ENCODE results near the gene MYBPC2. TPM values are rescaled to one million over a fixed set of nuclear protein-coding genes. Genes with fewer than 3 reads are reported as not detected.

The MYBPC2 gene
- total RNA-seq, 1 experiment from 2014 or later: not detected

DNA sequence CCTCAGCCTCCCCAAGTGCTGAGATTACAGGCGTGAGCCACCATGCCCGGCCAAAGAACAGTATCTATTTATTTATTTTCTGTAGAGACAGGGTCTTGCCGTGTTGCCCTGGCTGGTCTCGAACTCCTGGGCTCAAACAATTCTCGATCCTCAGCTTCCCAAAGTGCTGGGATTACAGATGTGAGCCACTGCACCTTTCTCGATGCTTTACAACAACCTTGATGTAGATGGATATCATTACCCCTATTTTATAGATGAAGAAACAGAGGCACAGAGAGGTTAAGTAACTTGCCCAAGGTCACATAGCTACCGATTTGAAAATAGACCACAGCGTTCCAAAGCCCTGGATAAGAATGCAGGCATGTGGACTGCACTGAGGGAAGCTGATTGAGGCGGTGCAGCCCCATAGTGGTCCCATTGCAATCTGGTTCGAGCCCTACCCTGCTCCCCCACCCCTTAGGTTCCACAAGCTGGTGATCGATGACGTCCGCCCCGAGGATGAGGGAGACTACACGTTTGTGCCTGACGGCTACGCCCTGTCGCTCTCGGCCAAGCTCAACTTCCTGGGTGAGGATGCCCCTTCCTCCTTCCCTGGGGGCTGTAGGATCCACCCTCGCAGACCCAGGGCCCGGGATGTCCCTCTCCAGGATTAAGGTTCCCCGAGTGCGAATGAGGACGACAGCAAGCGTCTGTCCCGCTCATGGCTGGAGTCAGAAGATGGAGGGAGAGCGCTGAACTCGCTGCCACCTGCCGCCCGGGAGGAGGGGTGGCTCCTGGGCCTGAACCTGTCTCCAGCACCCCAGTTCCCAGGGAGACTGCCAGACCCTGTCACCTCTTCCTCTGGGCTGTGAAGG, 17.9 kb downstream of the MYBPC2 start:
- ChIA-PET POLR2A (ENCODE audit: low non-redundant PET) (no interaction called here), CTCF (no interaction called here)
- H3K27me3 ChIP-seq (replicated peaks; ENCODE audit: insufficient read depth, low read depth, low read length, poor library complexity): no peaks in the 10 kb centered on the region
- H3K27ac ChIP-seq (ENCODE audit: low read depth, low read length, poor library complexity, severe bottlenecking): no peak overlapping the region
- no peaks in the 10 kb centered on the region for H3K9me3 ChIP-seq (ENCODE audit: low read depth, low read length, poor library complexity, severe bottlenecking)
- no peak overlapping the region for H3K4me3 ChIP-seq (ENCODE audit: low read depth, low read length, poor library complexity, severe bottlenecking)
- H3K4me1 ChIP-seq (ENCODE audit: insufficient read depth, low read length, poor library complexity, severe bottlenecking): no peaks in the 10 kb centered on the region
- no peak for TF ChIP-seq EZH2 (IDR thresholded peaks at IDR 0.05; ENCODE audit: borderline replicate concordance, low read depth, low read length, poor library complexity, severe bottlenecking)
- no peak for TF ChIP-seq CTCF (conservative IDR thresholded peaks at IDR 0.05; ENCODE audit: low read depth, low read length)
- H3K36me3 ChIP-seq (ENCODE audit: insufficient read depth, low read length, poor library complexity, severe bottlenecking): no peaks in the 10 kb centered on the region
- DNase-seq (ENCODE audit: low spot score): no peak
- intact Hi-C loops (cut with micrococcal nuclease; ENCODE audit: unreplicated experiment): no loop called here
- BruUV-seq (replicated peaks): no TSS peak

GRCh38 chr19:50451223-50451534, 18.5 kb downstream of the MYBPC2 start:
- Histone ChIP-seq H3K4me1 (ENCODE audit: insufficient read depth, low read length, poor library complexity, severe bottlenecking) (no peaks in the 10 kb centered on the region), H3K9me3 (ENCODE audit: low read depth, low read length, poor library complexity, severe bottlenecking) (no peaks in the 10 kb centered on the region), H3K36me3 (ENCODE audit: insufficient read depth, low read length, poor library complexity, severe bottlenecking) (no peaks in the 10 kb centered on the region), H3K27ac (ENCODE audit: low read depth, low read length, poor library complexity, severe bottlenecking) (no peak overlapping the region), H3K4me3 (ENCODE audit: low read depth, low read length, poor library complexity, severe bottlenecking) (no peak overlapping the region), H3K27me3 (replicated peaks; ENCODE audit: insufficient read depth, low read depth, low read length, poor library complexity) (no peaks in the 10 kb centered on the region)
- TF ChIP-seq CTCF (conservative IDR thresholded peaks at IDR 0.05; ENCODE audit: low read depth, low read length): no peak
- no peak for TF ChIP-seq EZH2 (IDR thresholded peaks at IDR 0.05; ENCODE audit: borderline replicate concordance, low read depth, low read length, poor library complexity, severe bottlenecking)
- DNase-seq (ENCODE audit: low spot score): no peak
- no TSS peak for BruUV-seq (replicated peaks)
- CTCF ChIA-PET: no interaction called here
- POLR2A ChIA-PET (ENCODE audit: low non-redundant PET): no interaction called here
- intact Hi-C loops (cut with micrococcal nuclease; ENCODE audit: unreplicated experiment): no loop called here

GRCh38 chr19:50453243-50453642, 20.6 kb downstream of the MYBPC2 start:
- TF ChIP-seq CTCF (conservative IDR thresholded peaks at IDR 0.05; ENCODE audit: low read depth, low read length) (no peak), EZH2 (IDR thresholded peaks at IDR 0.05; ENCODE audit: borderline replicate concordance, low read depth, low read length, poor library complexity, severe bottlenecking) (no peak)
- Histone ChIP-seq H3K4me1 (ENCODE audit: insufficient read depth, low read length, poor library complexity, severe bottlenecking) (peaks cover under 1% of the 10 kb centered on the region), H3K27me3 (replicated peaks; ENCODE audit: insufficient read depth, low read depth, low read length, poor library complexity) (no peaks in the 10 kb centered on the region), H3K9me3 (ENCODE audit: low read depth, low read length, poor library complexity, severe bottlenecking) (no peaks in the 10 kb centered on the region), H3K36me3 (ENCODE audit: insufficient read depth, low read length, poor library complexity, severe bottlenecking) (no peaks in the 10 kb centered on the region), H3K4me3 (ENCODE audit: low read depth, low read length, poor library complexity, severe bottlenecking) (no peak overlapping the region), H3K27ac (ENCODE audit: low read depth, low read length, poor library complexity, severe bottlenecking) (no peak overlapping the region)
- no peak for DNase-seq (ENCODE audit: low spot score)
- ChIA-PET CTCF (interaction anchor here (0.5 kb wide), 1 partner anchor 249 kb away, joined by 3 read pairs; no protein-coding TSS in a partner anchor), POLR2A (ENCODE audit: low non-redundant PET) (no interaction called here)
- intact Hi-C loops (cut with micrococcal nuclease; ENCODE audit: unreplicated experiment): no loop called here
- BruUV-seq (replicated peaks): no TSS peak

All from A673 (cell line).